Islet of Langerhans (tissue), 1 donor: ENCODE results near the gene MYO19.
"Not testable (repeated sequence)": the region's sequence is repeated elsewhere in the genome, so short reads cannot be mapped to it uniquely, and the experiment has no call there.

ENCODE experiments used
- FAIRE-seq: peaks from one replicate; lab custom pipeline; 2011; peaks lifted over from hg19 to GRCh38; lab: Jason Lieb, UNC

Gene MYO19

DNA sequence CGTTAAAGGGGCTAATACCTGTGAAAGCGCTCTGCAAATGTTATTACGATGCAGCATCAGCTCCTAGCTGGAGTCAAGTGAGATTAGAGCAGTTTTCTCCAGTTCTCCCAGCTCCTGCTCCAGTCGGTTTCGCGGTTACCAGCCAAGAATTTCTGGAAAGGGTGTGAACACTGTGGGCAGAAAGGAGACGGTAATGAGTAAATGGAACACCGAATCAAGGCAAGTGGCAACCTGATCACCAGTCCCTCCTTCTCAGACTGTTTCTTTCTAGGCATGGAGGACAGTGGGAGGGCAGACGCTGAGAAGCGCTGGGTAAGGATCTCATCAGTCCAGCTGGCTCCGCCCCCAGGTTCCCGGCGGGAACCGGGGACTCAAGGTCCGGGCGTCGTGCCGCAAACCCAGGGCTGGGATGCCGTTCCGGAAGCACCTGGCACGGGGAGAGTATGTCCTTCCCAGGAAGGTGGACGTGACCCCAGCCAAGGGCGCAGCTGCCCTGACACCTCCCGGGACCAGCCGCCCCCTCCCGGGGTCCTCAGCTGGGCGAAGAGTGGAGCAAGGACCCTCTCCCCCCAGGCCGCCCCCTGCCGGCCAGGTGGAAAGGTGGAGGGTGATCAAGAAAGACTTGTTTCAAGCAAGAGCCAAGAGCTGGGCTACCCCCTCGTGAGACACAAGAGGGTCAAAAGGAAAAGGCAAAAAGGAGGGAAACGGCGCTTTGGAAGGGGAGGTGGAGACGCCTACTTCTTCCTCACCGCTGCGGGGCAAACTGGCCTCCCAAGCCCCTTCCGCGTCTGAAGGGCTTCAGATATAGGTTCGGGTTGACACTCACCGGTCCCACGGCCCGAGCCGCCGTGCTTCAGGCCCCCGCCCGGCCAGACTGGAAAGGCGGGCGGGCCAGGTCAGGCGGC is 481 bp downstream of the MYO19 start:
- FAIRE-seq = no peak

DNA sequence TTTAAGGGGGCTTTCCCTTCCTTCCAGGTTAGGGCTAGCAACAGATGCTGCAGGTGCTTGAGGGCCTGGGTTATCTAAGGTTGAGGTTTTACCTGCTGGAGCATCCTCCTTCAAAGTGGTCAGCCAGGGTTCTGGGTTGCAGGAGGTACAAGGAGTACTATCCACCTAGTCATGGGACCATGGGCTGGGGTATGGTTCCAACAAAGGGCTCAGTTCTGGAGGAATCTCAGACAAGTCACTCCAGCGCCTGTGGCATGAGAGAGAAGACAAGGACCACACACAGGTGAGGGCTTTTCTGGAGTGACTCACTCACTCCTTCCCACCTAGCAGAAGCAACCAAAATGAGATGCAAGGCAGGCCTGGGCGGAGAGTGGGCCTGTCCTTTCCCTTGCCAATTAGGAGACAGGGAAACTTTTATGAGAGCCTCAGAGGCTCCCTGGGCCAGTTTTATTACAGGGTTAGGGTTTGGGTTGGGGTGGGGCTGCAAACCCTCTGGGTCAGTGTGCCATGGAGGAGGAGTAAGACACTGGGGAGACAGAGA is 2.2 kb downstream of the MYO19 start:
- FAIRE-seq = no peak

DNA sequence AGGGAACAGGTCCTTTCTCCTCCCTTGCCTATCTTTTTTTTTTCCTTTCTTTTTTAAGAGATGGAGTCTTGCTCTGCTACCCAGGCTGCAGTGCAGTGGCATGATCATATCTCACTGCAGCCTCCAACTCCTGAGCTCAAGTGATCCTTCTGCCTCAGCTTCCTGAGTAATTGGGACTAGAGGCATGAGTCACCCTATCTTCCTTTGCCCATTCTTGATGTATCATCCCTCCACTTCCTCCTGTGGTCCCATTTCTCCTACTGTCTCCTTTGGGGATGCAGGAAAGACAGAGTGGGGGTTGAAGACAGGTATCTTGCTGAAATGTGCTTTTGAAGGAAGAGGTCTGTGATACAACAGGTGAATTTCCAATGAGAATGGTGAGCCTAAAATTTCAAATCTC is 5.5 kb downstream of the MYO19 start:
- no peak for FAIRE-seq

DNA sequence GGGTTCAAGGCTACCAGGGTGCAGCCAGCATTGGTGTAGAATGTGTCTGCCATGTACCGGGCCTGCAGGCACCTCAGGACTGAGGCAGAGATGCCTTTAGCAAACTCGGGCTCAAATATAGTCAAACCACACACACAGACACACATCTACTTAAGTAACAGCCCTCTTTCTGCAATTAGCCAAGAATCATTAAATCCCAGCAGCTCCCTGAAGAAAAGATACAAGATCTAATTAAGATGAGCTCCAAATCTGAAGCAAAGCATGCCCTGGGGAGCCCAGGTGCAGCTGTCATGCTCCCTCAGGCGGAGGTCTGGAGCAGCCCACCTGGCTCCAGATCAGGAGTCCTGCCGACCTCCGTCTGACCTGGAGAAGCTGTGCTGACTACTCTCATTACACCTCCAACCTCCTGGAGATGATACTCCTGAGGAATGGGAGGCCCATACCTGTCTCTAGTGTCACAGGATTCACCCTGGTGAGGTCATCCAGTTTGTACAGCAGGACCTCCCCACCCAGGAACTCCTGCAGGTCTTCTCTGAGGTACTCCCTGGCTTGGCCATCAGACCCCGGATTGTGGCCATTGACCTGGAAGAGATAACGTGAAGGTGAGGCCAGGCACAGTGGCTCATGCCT is 6.9 kb downstream of the MYO19 start:
- no peak for FAIRE-seq

DNA sequence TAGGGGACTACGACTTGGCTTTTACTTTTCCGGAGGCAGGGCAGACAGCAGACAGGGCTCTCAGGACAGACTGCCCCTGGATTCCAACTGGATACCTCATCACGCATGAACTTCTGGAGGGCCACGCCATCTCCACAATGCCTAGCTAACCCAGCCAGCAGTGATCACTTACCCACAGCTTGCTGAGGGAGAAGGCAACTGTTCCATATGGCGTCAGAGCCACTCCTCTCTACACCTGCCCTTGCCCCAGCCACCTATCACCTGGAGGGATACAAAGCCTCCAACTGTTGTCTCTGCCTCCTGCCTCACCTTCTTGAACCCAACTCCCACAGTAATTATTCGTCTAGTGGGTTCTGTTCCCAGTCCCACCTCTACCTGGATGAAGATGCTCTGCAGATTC is 8.8 kb downstream of the MYO19 start:
- FAIRE-seq = no peak

DNA sequence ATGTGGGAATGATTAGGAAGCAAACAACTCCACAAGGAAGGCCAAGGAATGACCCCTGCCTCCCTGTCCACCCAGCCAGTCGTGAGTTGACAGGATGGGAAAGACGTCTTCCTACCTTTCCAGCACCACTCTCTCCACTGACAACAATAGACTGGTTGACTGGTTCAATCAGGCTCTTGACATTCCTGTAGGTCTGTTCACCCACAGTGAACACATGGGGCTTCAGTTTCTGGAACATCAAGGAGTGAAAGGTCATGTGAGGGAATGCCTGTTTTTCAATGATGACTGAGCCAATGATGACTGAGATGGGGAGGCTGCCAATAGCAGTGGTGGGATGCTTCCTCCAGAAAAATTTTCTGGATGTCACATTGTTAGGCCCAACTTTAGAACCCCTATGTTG is 9.6 kb downstream of the MYO19 start:
- no peak for FAIRE-seq

DNA sequence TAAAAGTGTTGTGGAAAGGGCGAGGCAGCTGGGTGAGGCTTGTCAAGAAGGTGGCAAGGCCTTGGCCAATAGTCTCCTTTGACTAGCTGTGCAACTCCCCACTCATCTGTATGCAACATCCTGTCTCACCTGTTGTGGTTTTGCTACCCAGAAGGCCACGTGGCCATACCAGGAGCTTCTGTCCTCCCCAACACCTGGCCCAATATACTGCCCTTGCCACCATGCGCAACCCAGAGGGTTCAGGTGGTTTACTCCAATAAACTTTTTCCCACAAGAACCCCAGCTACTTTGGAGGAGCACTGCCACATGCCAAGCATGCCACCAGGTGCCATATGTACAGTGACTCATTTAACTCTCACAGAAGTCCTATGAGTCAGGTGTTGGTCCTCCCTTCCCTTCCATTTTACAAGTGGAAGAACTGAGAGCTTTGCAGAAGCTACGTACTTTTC is 10.2 kb downstream of the MYO19 start:
- FAIRE-seq = no peak

DNA sequence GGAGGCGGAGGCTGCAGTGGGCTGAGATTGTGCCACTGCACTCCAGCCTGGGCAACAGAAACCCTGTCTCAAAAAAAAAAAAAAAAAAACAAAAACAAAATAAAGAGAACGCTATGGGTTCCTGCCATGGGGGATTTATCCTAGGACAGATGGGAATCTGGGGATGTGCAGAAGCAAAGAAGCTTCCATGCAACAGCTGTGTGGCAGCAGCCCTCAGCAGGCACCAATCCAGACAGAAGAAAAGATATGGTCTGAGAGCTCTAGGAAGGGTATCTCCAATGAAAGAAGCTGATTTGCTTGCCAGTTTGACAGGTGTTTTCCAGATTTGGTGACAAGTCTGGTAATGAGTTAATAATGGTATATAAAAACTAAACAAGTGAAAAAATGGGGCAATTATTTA is 11.6 kb downstream of the MYO19 start:
- FAIRE-seq = no peak

DNA sequence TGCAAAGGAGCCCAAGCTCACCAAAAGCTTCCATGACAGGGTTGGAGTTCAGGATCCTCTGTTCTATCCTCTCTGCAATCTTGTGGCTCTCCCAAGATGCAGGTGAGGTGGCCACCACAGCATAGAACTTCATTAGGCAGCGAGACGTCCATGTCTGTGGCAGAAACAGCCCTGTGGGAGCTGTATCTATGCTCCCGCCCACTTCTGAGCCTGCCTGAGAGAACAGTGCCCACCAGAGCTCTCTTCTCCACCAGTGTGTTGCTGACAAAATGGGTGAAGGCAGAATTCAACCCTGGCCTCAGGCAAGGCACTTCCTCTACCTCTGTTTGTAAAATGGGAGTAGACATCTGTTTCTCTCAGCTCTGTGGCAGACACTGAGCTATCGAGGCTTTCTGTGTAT is 18.8 kb downstream of the MYO19 start:
- FAIRE-seq = no peak

DNA sequence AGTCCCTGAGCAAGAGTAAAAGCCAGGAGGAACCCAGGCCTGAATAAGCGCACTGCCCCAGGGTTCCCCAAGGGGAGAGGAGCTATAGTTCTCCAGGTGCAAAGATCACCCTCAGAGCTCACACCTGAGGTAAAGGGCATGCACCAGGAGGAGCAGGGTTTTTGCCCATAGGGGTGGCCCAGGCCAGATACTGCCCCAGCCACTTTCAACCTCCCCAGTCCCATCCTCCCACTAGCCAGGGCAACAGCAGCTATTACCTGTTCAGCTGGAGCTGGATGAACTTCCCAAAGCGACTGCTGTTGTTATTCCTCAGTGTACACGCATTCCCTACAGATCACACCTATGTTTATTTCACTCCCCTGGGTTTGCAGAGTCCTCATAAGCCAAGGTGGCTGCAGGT is 19.8 kb downstream of the MYO19 start:
- no peak for FAIRE-seq

DNA sequence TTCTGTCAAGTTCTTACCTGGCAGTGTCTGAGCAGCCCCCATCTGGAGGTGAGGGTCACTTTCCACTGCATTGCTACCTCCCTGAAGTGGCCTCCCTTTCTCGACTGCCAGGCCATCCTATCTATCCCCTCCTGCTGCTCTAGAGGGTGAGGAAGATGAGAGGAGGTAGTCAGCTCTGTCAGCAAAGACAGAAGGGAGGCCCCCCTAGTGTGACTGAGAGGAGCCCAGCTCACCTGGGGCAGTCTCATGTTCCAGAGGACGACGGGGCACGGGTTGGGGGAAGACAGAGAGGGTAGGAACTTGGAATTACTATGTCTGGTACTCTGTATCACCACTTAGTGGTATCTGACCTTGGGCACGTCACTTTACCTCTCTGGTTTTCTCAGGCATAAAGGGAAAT is 22.0 kb downstream of the MYO19 start:
- no peak for FAIRE-seq

DNA sequence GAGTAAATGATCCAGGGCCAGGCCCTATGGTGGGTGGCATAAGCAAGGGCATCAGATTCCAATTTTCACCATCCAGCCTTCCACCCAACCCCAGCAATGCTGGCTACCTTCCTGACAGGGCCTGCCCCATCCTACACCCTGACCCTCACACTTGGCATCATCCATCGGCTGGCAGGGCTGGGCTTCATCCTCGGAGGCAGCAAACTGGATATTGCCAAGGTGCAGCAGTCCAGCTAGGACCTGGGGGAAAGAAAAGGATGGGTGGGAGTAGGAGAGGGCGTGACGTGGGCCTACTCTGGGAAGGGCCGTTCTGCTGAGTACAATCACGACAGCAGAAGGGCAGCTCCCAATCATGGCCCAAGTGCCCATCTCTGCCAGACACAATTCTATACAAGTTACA is 23.5 kb downstream of the MYO19 start:
- no peak for FAIRE-seq

DNA sequence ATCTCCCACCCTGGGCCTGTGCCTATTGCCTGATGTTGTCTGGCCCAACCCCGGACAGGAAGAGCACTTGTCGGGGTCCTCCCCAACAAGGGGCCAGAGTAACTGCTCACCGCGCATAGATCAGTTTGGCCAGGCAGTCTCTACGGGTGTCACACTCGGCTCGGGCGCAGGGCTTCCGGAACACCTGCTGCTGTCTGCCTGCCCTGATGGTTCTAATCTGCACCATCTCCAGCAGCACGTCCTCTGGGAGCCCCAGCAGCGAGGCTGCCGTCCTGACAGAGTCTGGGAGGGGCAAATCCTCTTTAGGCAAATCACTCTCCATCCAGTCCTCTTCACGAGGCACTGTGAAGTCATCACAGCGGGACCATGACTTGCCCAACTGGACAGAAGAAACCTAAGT is 24.0 kb downstream of the MYO19 start:
- FAIRE-seq = no peak

DNA sequence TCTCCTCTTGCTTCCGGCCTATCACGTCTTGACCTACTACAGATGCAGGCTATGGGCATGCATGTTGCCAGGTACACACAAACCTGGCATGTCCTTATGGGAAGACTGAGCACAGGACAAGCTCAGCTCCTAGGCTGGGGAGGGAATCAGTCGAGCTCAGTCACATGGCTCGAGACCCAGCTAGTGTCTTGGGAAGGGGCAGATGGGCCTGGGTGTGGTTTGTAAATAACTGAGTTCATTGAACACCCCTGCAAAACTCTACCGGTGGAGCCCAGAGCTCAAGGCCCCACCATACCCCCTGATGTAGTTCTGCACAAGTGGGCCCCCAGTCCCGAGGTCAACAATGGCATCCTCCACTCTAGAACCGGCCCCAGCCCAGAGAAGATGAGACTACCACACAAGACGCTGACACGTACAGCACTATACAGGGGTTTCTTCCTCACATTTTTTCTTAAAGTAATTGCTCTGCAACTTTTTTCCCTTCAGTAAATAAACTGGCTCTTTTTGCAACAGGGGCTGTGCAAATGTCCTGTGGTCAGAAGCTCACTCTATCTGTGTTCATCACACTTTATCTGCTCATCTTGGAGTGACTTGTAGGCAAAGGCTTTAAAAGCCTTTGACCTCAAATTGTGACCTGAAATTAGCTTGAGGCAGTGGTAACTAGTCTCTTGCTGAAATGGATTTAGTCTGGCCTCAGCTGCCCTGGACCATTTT is 25.2 kb downstream of the MYO19 start:
- FAIRE-seq = no peak

DNA sequence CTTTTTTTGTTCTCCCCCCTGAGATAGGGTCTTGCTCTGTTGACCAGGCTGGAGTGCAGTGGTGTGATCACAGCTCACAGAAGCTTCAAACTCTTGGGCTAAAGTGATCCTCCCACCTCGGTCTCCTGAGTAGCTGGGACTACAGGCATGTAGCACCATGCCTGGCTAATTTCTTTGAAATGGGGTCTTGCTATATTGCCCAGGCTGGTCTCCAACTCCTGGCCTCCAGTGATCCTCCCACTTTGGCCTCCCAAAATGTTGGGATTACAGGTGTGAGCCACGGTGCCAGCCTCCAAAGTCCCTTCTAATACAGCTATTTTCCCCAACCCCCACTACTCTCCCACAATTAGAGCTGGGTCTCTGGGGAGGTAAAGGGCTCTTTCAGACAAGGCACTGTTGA is 26.2 kb downstream of the MYO19 start:
- FAIRE-seq = not testable (repeated sequence)

DNA sequence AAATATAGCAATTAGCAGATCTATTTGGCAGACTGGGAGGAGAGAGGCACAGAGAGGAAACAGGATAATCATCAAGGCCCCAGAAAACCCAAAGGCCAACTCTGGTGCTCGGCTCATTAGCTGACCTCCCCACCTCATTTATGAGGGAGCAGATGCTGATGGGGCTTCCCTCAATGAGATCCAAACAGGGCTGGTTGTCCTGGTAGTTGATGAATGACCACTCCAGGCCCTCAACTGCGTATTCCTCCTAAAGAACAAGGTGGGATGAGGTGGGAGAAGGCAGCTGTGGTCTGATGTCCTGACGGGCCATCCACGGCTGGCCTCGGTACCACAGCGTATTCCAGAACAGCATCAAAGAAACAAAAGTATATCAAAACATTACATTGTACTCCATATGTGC is 27.4 kb downstream of the MYO19 start:
- no peak for FAIRE-seq

DNA sequence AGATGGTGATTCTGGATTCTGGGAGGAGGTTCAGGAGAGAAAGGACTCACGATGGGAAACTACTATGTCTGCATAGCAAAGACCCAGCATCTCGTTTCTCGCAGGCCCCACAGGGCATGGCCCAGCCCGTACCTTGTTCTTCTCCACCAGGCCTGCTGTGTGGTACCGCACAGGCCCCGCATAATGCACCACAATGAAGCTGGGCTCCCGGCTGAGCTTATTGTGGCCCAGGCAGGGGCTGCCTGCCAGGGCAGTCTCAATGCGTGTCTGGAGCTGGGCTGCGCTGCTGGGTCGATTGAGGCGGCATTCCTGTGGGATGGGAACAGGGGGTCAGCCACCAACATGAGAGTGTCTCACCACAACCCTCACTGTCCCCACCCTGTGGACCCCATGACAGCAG is 27.8 kb downstream of the MYO19 start:
- no peak for FAIRE-seq

DNA sequence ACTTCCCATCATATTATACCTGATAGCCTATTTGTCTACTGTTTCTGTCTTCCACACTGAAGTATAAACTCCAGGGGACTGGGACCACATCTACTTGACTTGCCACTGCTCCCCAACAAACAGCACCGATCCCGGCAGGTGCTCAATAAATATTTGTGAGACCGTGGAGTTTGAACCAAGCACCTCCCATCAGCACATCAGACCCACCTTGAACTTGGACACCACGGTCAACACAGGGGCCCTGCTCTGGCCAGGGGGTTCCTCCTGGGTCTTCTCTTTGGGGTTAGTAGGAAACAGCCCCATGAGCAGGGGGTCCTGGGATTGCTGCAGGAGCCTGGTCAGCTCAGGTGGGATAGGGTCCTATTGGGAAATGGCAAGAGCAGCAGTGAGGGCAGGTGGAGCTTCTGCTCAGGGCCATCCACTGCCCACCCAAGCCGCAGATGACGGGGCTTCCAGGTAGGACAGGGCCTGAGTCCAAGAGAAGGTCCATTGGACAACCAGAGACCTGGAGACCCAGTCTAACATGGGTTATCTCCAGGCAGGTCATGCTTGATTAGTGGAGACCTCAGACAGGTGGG is 28.3 kb downstream of the MYO19 start:
- no peak for FAIRE-seq

DNA sequence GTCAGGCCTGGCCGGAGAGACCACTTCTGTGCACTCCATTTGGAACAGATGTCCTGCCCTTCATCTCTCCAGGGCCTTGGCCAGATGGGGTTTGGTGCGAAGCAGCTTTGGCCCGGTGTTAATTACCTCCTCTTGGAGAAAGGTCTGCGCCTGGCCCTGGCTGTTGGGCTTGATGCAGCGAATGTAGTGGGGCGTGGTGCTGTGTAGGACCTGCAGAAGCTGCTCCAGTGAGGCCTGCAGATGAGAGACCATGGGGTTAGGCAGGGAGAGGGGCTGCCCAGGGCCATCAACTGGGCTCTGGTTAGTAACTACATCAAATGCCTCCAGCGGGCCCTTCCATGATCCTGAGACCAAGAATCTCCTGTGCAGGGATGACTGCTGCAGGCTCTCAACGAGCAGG is 29.5 kb downstream of the MYO19 start:
- no peak for FAIRE-seq

DNA sequence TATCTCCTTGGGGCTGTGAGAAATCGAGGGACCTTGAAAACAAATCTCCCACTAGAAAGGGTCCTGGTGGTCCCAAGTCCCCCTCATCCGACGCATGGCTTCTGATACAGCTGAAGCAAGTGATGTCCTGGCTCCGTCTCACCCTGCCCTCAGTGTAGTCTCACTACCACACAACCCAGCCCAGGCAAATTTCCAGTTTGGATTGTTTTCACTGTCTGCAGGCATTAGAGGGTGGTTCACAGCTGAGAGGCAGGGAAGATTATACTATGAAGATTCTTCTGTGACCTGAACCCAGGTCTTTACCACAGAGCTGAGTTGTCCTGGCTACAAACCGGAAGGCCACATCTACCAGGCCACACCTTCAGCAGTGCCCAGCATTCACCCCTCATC is 30.5 kb downstream of the MYO19 start:
- FAIRE-seq = no peak

DNA sequence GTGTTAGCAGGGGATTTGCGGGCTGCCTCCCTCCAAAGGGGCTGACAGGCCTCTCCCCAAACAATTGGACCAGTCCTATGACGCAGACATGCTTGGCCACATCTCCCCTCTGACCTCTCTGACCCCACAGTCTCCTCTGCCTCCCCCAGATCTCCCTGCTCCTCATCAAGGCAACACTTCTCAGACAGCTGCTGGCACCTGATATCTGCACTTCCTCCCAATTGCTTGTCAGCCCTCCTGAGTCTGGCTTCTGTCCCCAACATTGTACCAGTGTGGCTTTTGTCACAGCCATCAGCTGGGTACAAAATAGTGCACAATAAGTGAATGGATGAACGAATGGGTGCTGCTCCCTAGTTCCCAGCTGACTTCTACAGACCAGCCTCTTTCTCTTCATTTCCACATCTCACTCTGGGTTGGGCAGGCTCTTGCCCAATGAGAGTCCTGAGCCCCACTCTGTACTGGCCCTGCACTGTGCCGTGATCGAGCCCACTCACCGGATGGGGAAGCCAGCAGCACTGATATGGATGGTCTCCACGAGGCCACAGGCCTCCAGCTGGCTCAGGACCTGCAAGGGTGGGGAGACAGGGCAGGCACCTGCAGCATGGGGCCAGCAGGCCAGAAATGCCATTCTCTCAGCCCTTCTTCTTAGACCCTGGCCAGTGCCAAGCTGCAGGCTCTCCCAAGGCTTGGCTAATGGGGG is 31.1 kb downstream of the MYO19 start:
- no peak for FAIRE-seq

DNA sequence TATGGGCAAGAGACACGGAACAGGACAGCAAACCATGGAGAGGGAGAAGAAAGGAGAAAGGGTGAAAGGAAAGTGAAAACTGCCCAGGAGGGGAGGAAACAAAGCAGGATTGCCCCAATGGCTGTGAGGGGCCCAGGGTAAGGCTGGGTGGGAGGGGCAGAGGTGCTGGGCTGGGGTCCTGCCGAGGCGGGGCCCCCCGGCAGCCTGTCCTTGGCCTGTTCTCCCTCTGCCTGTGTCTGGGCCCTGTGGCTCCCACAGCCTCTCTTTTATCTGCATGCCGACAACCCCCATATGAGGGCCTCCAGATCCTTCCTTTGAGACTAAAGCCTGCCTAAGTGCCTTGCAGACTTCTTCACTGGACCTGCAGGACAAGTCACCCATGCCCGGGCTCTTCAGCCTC is 32.7 kb downstream of the MYO19 start:
- FAIRE-seq = no peak
